T-helper 1 cell treated with Interleukin-12 subunit alpha and Interleukin-12 subunit beta and Interleukin-4 antibody, amounts not matched to agents 30 μg/mL and 1 μg/mL, for 36 hours (primary cell): Measurements from ENCODE around the gene KRT13.

Experiments used
- H3K27ac Mint-ChIP-seq: one replicate; pipeline ENCODE4 v1.8.0; 2021; ENCODE audit warnings: mild to moderate bottlenecking, mixed read lengths
- H3K27me3 Mint-ChIP-seq: one replicate; pipeline ENCODE4 v1.8.0; 2021; ENCODE audit warnings: low read depth, mixed read lengths
- H3K36me3 Mint-ChIP-seq: one replicate; pipeline ENCODE4 v1.8.0; 2021; ENCODE audit warnings: low read depth, mixed read lengths
- H3K4me1 Mint-ChIP-seq: one replicate; pipeline ENCODE4 v1.8.0; 2021; ENCODE audit warnings: low read depth, mixed read lengths
- H3K4me3 Mint-ChIP-seq: one replicate; pipeline ENCODE4 v1.8.0; 2021; ENCODE audit warnings: mild to moderate bottlenecking, moderate library complexity, mixed read lengths
- H3K9me3 Mint-ChIP-seq: one replicate; pipeline ENCODE4 v1.8.0; 2021; ENCODE audit warnings: mixed read lengths

KRT13 gene

DNA sequence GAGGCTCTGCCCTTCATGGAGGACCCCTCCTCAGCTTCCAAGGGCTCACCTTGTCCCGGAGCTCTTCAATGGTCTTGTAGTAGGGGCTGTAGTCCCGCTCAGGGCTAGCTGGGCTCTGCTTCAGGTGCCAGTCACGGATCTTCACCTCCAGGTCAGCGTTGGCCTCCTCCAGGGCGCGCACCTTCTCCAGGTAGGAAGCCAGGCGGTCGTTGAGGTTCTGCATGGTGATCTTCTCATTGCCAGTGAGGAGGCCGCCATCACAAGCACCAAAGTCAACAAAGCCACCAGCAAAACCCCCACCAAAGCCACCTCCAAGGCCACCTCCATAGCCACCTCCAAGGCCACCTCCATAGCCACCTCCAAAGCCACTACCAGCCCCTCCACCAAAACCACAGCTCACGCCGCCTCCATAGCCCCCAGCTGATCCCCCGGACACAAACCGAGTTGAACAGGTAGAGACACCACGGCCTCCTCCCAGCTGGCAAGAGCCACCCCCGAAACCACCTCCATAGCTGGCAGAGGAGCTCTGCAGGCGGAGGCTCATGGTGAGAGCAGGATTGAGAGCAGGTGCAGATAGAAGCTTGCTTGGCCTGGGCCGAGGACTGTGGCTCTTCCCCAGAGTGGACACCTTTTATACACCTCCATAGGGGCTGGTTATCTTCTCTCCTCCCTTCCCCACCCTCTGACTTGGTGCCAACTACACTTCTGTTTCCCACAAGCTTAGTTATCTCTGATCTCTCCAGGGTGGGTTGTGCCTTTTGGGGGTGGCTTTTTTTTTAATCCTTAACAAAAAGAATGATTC, at the start of gene KRT13:
KRT13 (minus strand) TSS at position 606 of the 802 bp plus-strand sequence; CDS start at position 544, 62 bp downstream.
- H3K4me1 Mint-ChIP-seq: no peaks in the 10 kb centered on the region
- H3K27me3 Mint-ChIP-seq: no peaks in the 10 kb centered on the region
- no peak within 1 kb of the TSS for H3K4me3 Mint-ChIP-seq
- H3K9me3 Mint-ChIP-seq: no peaks in the 10 kb centered on the region
- H3K36me3 Mint-ChIP-seq: no peaks in the 10 kb centered on the region
- H3K27ac Mint-ChIP-seq: no peak within 1 kb of the TSS

DNA sequence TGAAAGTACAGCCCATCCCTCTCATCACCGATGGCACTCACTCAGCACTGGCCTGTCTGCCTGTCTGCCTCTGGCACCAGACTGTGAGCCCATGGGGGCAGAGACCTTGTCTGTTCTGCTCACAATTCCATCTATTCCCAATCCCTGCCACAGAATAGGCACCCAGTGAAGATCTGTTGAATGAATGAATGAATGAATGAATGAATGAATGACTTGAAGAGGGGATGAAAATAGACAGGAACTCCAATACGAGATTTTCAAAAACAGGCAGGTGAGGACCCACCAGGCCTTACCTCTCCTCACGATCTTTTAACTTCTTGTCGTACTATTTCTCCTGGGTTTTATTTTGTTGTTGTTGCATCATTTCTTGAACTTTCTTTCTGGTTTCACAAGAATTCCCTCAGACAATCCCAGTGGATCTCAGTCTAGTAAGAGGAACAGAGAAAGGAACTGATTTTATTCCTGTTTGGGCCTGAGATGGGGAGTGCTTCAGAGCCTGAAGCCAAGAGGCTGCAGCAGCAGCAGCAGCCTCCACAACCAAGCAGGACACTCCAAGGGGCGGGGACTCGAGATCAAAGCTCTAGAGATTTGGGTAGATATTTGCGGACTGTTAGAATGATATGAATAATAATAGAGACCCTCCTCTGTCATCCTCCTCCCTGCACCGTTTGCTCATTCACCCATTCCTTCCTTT, 48.7 kb upstream of the KRT13 start:
- Mint-ChIP-seq H3K27ac (no peak overlapping the region), H3K9me3 (no peaks in the 10 kb centered on the region), H3K4me3 (no peak overlapping the region), H3K27me3 (peaks cover 14% of the 10 kb centered on the region), H3K36me3 (no peaks in the 10 kb centered on the region), H3K4me1 (peaks cover 4% of the 10 kb centered on the region)

DNA sequence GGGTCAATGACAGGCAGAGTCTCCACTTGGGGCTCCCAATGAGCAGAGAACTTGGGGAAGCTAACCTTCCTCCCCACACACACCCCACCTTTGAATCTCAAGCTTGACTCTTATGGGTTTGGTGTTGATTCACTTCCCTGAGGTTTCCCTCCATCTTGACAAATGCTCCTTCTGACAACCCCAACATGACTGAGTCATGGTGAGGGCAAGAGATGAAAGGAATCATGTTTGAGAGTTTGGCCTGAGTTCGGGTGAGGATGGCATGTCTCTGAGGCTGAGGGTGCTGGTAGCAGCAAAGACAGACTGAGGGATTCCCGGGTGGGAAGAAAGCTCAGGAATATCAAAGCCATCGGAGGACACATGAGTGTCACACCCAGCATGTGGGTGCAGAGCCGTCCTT, 47.8 kb upstream of the KRT13 start:
- H3K36me3 Mint-ChIP-seq: no peaks in the 10 kb centered on the region
- peaks cover 13% of the 10 kb centered on the region for H3K27me3 Mint-ChIP-seq
- H3K4me1 Mint-ChIP-seq: peaks cover 7% of the 10 kb centered on the region
- no peak overlapping the region for H3K27ac Mint-ChIP-seq
- H3K9me3 Mint-ChIP-seq: no peaks in the 10 kb centered on the region
- no peak overlapping the region for H3K4me3 Mint-ChIP-seq

DNA sequence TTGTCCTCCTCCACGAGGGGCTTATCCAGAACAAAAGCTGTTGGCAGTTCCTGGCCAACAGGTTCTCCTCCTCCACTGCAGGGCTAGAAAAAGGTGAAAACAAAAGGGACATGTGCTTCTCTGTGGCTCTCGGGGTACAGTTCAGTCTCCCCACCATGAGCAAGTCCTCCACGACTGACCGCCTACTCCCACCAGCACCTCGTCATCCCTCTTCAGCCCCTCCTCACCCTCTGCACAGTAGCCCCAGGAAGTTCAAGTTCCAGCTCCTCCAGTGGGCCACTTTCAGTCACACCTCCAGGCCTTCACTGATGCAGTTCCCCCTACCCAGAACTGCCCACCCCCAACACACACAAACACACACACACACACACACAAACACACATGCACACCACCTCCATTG, 47.0 kb upstream of the KRT13 start:
- Mint-ChIP-seq H3K36me3 (no peaks in the 10 kb centered on the region), H3K27ac (no peak overlapping the region), H3K27me3 (peaks cover 13% of the 10 kb centered on the region), H3K4me3 (no peak overlapping the region), H3K4me1 (peaks cover 7% of the 10 kb centered on the region), H3K9me3 (peaks cover 1% of the 10 kb centered on the region)

DNA sequence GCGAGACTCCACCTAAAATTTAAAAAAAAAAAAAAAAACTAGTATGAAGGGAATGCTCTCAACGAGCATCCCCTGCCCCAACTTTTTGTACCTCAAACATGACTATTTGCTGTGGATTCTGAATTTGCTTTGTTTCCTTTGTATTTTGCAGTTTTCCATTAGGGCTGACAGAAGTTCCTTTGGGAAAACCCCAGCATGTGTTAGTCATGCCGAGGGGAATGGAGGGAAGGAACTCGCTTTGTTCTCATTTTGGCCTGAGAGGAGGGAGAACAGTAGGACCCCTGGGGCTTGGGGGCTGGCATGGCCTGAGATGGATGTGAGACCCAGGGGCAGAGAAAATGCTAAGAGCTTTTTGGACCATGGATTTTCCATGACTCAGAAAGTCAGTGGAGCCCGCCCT, 46.0 kb upstream of the KRT13 start:
- Mint-ChIP-seq H3K27ac (no peak overlapping the region), H3K9me3 (peaks cover 10% of the 10 kb centered on the region), H3K4me3 (no peak overlapping the region), H3K27me3 (peaks cover 18% of the 10 kb centered on the region), H3K36me3 (no peaks in the 10 kb centered on the region), H3K4me1 (peaks cover 7% of the 10 kb centered on the region)

DNA sequence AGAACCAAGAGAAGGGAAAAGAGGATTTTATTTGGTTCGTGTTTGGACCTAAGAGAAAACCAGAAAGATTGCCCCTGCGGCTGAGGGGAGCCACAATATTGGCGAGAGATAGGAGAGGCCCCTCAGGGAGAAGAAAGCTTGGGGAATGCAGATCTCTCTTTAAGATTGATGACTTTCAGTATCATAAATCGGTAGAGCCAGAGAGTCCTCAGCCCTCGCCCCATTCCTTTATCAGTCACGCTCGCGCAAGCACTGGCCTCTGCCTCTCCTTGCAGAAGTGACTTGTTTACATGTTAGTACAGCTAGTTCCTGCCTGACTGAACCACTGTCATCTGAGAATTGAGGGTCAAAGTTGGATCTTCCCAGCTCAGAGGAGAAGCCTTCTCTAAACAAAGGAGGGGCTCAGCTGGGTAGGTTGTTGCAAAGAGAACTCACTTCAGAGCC, 44.2 kb upstream of the KRT13 start:
- no peak overlapping the region for H3K4me3 Mint-ChIP-seq
- peaks cover 18% of the 10 kb centered on the region for H3K27me3 Mint-ChIP-seq
- peaks cover 7% of the 10 kb centered on the region for H3K4me1 Mint-ChIP-seq
- H3K9me3 Mint-ChIP-seq: peaks cover 11% of the 10 kb centered on the region
- no peaks in the 10 kb centered on the region for H3K36me3 Mint-ChIP-seq
- no peak overlapping the region for H3K27ac Mint-ChIP-seq

DNA sequence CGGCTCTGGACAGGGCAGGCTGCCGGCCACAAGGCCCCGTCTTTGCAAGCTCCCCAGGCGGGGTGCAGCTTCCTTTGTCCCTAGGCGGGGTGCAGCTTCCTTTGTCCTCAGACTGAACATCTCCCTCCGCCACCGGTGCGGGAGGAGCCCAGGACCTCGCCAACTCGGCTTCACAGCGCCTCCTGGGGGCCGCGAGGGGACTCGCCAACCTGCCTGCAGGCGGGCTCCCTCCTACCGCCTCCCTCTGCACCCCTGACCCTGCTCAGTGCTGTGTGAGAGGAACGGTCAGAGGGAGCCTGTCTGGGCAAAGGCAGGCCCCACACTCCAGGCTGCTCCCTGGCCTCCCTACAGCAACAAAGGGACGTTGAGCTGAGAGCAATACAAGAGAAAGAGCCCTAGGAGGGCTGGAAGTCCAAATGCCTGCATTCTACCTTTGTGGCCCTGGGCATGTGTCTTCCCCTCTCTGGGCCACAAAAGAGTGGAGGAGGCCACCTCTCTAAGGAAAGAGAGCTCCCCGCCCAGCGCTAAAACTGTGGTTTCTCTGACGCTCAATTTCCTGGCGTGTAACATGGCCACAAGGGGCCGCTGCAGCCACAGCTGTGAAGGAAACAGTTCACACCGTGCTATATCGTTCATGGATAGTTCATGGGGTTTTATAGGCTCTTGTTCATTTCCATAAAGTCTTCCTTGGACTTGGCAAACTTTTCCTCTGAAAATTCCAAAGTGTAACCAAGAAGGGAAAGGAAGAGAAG, 43.6 kb upstream of the KRT13 start:
- Mint-ChIP-seq H3K9me3 (peaks cover 11% of the 10 kb centered on the region), H3K27me3 (peaks cover 12% of the 10 kb centered on the region), H3K27ac (no peak overlapping the region), H3K36me3 (no peaks in the 10 kb centered on the region), H3K4me3 (no peak overlapping the region), H3K4me1 (peaks cover 7% of the 10 kb centered on the region)

DNA sequence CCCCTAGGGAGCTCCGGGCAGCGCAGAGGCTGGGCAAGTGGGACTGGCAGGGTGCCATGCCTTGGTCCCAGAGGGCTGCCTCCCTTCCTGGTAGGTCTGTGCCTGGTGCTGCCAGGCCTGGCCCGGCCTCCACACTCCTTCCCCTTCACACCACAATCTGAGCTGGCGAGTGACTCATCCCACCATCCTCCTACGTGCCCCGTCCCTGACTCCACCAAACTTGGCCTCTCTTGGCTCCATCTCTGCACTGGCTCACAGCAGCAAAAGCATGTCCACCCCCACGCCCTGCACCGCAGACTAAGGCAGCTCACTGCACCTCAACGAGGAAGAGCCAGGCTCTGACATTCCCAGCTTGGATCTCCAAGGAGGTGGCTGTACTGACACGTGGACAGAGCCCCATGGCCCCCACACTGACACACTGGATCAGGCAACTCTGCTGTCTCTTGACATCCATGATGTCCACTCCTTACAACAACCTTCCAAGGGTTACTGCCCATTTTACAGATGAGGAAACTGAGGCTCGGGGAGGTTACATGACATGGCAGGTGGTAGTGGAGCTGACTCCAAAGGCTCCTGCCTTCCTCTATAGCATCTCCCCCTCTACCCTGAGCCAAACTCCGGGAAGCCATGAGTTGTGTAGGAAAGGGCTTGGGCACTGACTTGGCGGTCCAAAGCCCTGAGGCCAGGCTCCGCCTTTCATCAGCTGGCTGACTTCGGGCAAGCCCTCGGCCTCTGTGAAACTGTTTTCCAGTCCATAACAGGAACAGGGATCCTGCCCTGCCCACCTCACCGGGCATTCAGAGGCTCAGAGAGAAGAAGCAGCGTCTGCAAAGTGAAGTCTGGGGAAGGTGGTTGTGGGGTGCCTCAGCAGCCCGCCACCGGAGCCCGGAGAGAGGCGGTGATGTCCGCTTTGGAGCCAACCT, 42.8 kb upstream of the KRT13 start:
- Mint-ChIP-seq H3K4me3 (no peak overlapping the region), H3K4me1 (peaks cover 7% of the 10 kb centered on the region), H3K27me3 (peaks cover 8% of the 10 kb centered on the region), H3K36me3 (no peaks in the 10 kb centered on the region), H3K9me3 (peaks cover 11% of the 10 kb centered on the region), H3K27ac (no peak overlapping the region)

DNA sequence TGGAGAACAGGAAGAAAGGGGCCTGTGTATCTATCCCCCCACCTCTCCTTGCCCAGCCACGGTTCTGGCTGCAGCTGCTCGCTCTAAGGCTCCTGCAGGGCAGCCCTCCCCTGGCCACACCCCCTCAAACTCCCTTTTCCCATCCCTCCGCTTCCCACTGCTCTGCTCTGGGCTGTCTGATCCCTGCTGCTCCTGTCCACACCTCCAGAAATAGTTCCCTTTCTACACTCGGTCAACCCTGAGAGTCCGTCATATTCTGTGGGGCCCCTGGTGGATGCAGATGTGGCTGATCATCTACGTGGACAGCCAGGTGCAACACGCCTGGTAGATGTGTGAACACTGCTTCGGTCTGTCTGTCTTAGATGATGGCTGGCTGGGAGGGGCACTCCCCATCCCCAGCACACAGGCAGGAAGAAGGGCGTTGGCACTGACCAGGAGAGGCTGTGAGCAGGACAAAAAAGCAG, 42.0 kb upstream of the KRT13 start:
- Mint-ChIP-seq H3K36me3 (no peaks in the 10 kb centered on the region), H3K27ac (no peak overlapping the region), H3K4me3 (no peak overlapping the region), H3K27me3 (peaks cover 8% of the 10 kb centered on the region), H3K4me1 (peaks cover 7% of the 10 kb centered on the region), H3K9me3 (peaks cover 11% of the 10 kb centered on the region)

DNA sequence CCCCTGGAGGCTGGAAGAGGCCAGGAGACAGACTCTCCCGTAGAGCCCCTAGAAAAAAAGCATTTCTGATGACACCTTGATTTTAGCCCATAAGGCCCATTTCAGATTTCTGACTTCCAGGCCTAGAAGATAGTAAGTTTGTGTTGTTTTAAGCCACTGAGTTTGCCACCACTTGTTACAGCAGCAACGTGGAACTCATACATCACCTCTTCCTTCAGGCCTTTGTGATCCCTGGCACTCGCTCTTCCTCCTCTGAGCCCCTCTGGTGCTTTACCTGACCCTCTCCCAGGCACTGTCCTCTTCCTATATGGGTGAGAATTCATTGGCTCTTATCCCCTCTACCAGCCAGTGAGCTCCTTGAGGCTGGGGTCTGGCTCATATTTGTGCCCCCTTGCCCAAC, 41.4 kb upstream of the KRT13 start:
- H3K27me3 Mint-ChIP-seq: peaks cover 8% of the 10 kb centered on the region
- H3K4me3 Mint-ChIP-seq: no peak overlapping the region
- H3K27ac Mint-ChIP-seq: no peak overlapping the region
- H3K36me3 Mint-ChIP-seq: no peaks in the 10 kb centered on the region
- H3K9me3 Mint-ChIP-seq: peaks cover 11% of the 10 kb centered on the region
- H3K4me1 Mint-ChIP-seq: peaks cover 7% of the 10 kb centered on the region

DNA sequence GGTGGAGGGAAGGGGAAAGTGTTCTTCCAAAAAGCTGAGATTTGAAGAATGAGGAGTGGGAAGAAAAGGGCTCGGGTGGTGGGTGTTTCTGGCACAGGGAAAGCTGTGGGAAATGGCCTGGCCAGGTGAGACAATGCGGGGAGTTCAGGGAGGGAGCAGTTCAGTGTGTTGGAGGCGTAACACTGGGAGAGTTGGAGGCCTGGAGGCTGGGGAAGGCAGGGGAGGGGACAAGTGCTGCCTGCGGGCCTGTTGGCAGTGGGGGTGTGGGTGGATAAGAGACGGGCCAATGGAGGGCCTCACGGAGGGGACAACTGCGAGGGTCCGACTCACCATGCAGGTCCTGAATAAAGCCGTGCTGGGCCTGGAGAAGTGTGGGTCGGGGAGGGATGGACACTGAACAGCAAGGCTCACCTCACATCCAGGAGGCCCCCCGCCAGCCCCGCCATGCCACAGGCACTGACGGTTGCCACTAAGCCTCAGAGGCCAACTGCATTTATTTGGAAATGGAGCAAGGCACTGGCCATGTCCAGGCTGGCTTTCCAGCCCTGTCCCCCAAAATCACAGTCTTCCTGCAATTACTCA, 40.5 kb upstream of the KRT13 start:
- Mint-ChIP-seq H3K4me3 (no peak overlapping the region), H3K27ac (no peak overlapping the region), H3K36me3 (no peaks in the 10 kb centered on the region), H3K9me3 (peaks cover 11% of the 10 kb centered on the region), H3K4me1 (peaks cover 7% of the 10 kb centered on the region), H3K27me3 (peaks cover 8% of the 10 kb centered on the region)

DNA sequence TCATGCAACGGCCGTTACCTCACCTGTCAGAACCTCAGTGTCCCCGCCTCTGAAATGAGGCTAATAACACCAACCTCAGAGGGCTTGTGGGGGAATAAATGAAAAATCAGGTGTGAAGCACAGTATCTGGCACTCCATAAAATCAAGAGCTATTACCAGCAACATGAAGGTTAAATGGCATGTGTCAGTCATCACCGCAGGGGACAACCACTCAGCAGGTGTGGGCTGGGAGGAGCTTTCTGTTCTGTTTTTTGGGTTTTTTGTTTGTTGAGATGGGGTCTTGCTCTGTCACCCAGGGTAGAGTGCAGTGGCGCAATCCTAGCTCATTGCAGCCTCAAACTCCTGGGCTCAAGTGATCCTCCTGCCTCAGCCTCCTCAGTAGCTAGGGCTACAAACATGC, 39.5 kb upstream of the KRT13 start:
- Mint-ChIP-seq H3K36me3 (no peaks in the 10 kb centered on the region), H3K27me3 (peaks cover 8% of the 10 kb centered on the region), H3K9me3 (peaks cover 11% of the 10 kb centered on the region), H3K4me3 (no peak overlapping the region), H3K4me1 (peaks cover 7% of the 10 kb centered on the region), H3K27ac (no peak overlapping the region)

DNA sequence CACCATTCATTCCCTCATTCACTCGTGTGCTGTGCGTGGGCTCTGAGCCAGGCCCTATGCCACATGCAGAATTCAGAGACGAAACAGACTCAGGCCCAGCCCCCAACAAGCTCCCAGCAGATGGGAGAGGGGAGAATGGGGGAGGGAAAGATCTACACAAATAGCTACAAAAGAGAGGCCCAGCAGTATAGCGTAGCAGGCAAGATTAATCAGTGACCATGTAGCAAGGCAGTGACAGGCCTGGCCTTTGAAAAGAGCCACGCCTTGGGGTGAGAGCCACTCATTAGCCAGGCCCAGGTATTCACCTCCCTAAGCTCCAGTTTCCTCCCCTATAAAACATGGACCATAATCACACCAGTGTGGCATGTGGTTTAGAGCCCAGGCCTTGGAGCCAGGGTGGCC, 39.1 kb upstream of the KRT13 start:
- Mint-ChIP-seq H3K36me3 (no peaks in the 10 kb centered on the region), H3K27me3 (peaks cover 8% of the 10 kb centered on the region), H3K4me3 (no peak overlapping the region), H3K27ac (no peak overlapping the region), H3K4me1 (peaks cover 6% of the 10 kb centered on the region), H3K9me3 (peaks cover 11% of the 10 kb centered on the region)
